RWPE1 (cell line): Measurements from ENCODE around the gene SLC28A1.
A peak's percentile ranks its signal among the peaks of the same experiment; 100 is the strongest.

Experiments used
- CTCF ChIA-PET: fragments of 350-600 bp; sonication (Branson Sonifier 250); formaldehyde crosslinking; extraction: SDS; loops from one replicate; lab custom pipeline; 2021; lab: Yijun Ruan, JAX
- POLR2A ChIA-PET: fragments of 400-600 bp; formaldehyde crosslinking; extraction: SDS; loops from one replicate; lab custom pipeline; 2020; ENCODE audit warnings: antibody characterized with exemption; ENCODE audit not compliant: low non-redundant PET; lab: Yijun Ruan, JAX
- DNase-seq: peaks from one replicate; pipeline ENCODE4 v3.0.0; 2012; ENCODE audit warnings: low spot score
- H3K27ac ChIP-seq: fragments of 450-650 bp; 2 replicates; pipeline ENCODE4 v1.5.1; 2017
- TF ChIP-seq, protein P1 (sequence below): fragments of 450-650 bp; conservative IDR thresholded peaks from 2 replicates; pipeline ENCODE4 v1.5.1; 2017; ENCODE audit warnings: low read depth, mild to moderate bottlenecking

Gene SLC28A1

DNA sequence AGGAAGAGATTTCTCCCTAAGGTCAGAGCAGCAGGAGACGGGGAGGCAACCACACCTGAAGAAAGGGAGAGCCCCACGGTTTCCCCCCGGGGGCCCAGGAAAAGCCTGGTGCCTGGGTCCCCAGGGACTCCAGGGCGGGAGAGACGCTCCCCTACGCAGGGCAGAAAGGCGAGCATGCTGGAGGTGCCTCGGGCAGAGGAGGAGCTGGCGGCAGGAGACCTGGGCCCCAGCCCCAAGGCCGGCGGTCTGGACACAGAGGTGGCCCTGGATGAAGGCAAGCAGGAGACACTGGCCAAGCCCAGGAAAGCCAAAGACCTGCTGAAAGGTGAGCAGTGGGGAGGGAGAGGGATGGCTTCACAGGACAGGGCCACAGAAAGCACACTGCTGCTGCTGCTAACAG lies 26.2 kb upstream of the SLC28A1 start:
- no peak for DNase-seq

DNA sequence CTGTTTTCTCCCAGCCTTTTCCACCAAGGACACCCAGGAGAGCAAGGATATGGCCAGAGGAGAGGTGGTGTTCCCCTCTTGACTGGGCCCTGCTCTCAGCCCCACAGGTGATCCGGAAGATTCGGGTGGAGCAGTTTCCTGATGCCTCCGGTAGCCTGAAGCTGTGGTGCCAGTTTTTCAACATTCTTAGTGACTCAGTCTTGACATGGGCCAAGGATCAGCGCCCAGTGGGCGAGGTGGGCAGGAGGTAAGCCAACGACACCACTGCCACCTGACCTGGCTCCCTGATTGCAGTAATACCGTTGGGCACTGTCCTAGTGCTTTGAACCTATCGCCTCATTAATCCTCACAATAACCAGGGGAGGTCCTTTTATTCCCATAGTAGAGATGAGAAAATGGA lies 25.3 kb upstream of the SLC28A1 start:
- ChIA-PET CTCF (interaction anchor here (0.9 kb wide), 1 partner anchor 14 kb away, joined by 4 read pairs; no protein-coding TSS in a partner anchor), POLR2A (no interaction called here)
- H3K27ac ChIP-seq = no peak overlapping the region
- TF ChIP-seq, protein P1, sequence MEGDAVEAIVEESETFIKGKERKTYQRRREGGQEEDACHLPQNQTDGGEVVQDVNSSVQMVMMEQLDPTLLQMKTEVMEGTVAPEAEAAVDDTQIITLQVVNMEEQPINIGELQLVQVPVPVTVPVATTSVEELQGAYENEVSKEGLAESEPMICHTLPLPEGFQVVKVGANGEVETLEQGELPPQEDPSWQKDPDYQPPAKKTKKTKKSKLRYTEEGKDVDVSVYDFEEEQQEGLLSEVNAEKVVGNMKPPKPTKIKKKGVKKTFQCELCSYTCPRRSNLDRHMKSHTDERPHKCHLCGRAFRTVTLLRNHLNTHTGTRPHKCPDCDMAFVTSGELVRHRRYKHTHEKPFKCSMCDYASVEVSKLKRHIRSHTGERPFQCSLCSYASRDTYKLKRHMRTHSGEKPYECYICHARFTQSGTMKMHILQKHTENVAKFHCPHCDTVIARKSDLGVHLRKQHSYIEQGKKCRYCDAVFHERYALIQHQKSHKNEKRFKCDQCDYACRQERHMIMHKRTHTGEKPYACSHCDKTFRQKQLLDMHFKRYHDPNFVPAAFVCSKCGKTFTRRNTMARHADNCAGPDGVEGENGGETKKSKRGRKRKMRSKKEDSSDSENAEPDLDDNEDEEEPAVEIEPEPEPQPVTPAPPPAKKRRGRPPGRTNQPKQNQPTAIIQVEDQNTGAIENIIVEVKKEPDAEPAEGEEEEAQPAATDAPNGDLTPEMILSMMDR = no peak
- DNase-seq = peak; percentile 89

More for the DNA sequence above, 26.2 kb upstream of the SLC28A1 start:
- TF ChIP-seq, protein P1 = no peak
- ChIA-PET POLR2A (no interaction called here), CTCF (no interaction called here)
- H3K27ac ChIP-seq = no peak overlapping the region

DNA sequence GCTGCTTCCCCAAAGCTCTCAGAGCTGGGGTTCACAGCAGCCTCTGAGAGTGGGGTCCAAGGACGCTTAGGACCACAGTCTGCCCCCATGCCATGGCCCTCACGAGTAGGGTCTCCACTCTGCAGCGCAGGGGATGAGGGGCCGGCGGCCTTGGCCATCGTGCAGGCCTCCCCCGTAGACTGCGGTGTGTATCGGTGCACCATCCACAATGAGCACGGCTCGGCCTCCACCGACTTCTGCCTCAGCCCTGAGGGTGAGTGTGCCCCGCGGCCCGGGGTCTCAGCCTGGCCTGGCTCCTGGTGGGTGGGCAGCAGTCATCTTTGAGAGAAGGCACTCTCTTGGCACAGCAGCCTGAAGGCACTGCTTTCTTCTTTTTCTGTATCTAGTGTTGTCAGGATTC lies 24.8 kb upstream of the SLC28A1 start:
- DNase-seq = no peak
- ChIA-PET POLR2A (no interaction called here), CTCF (interaction anchor here (0.9 kb wide), 1 partner anchor 14 kb away, joined by 4 read pairs; no protein-coding TSS in a partner anchor)
- no peak overlapping the region for H3K27ac ChIP-seq
- TF ChIP-seq, protein P1 = no peak

DNA sequence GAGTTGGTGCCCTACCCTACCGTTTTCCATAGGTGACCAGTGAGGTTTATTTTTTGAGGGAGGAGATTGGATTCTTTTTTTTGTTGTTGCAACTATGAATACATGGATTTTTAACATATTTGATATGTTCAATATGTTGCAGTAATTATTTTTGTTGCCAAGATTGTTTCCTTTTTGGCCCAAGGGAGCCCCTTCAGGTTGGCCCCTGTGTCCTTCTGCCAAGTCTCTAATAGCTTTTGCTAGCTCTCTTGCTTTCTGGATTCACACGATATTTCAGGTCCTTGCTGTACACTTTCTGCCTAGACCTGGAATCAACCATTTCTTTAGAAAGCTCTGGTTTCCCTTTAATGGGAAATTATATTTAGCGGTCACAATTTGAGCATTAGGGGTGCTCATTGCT lies 22.7 kb upstream of the SLC28A1 start:
- no peak for DNase-seq
- H3K27ac ChIP-seq = no peak overlapping the region
- TF ChIP-seq, protein P1 = no peak
- ChIA-PET CTCF (interaction anchor here (0.6 to 1.1 kb wide), 2 partner anchors 16 to 149 kb away, joined by 3 to 6 read pairs; no protein-coding TSS in a partner anchor), POLR2A (no interaction called here)

DNA sequence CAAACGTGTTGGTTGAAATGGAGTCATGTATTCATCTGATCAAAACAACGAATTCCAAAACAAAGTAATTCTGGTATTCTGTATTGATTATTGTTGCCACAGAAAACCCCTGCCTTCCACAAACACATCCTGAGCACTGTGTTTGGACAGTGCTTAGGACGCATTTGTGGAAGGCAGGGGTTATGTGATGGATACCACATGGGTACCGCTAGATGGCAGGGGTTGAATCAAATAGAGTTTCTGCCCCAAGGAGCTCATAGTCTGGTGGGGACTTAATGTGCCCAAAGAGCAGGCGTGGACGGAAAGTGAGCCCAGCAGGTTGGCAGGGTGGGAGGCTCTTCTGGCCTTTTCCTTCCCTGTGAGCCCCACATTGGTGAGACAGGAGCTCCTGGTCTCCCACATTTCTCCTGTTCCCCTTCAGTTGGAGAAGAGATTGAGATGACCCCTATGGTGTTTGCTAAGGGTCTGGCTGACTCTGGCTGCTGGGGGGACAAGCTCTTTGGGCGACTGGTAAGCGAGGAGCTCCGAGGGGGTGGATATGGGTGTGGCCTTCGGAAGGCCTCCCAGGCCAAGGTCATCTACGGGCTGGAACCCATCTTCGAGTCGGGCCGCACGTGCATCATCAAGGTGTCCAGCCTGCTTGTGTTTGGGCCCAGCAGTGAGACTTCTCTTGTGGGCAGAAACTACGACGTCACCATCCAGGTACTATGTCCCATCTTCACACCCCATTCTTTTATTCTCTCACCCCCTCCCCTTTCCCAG lies 22.1 kb upstream of the SLC28A1 start:
- ChIA-PET CTCF (interaction anchor here (0.6 to 1.1 kb wide), 2 partner anchors 16 to 31 kb away, joined by 3 to 5 read pairs; no protein-coding TSS in a partner anchor), POLR2A (no interaction called here)
- no peak for DNase-seq
- H3K27ac ChIP-seq = no peak overlapping the region
- TF ChIP-seq, protein P1 = no peak

DNA sequence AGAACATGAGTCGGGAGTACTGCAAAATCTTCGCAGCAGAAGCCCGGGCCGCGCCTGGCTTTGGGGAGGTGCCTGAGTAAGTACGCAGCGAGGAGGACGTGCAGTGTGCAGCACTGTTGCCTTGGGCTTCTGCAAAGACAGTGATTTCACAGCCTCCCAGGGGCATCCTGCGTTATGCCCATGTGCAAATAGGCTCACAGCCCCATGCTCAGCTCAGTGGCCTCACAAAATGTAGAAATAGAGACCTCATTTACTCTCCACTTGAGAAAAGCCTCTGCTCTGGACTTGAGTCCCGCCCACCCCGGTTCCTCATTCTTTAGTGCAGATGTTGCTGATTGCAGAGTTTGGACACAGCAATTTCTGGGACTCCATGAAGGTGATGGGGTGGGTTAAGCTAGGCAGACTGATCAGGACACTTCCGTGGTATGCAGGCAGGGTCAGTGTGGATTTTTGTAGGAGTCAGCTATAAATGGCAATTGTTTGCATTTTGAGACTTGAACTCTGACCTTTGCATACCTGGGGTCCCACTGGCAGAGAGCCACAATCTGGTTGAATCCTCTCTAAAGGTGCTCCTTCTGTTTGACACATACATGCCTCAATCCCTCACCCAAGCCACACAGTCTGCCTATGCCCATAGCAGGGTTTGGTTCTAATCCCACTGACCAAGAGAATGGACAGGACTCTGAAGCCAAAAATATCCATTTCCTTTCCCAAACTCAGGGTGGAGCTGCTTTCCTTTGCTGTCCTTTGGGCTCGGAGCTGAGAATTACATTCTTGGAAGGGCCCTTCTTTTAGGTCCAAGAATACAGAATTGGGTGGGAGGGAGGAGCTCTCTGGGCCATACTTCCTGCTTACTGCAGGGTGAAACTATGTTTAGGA lies 20.7 kb upstream of the SLC28A1 start:
- DNase-seq = no peak
- CTCF ChIA-PET = interaction anchor here (0.6 kb wide), 1 partner anchor 85 kb away, joined by 3 read pairs; no protein-coding TSS in a partner anchor
- POLR2A ChIA-PET = no interaction called here
- H3K27ac ChIP-seq = no peak overlapping the region
- TF ChIP-seq, protein P1 = no peak
